GM19397 (cell line): ENCODE results near the gene TRPC6.

Experiments
- ATAC-seq: cut with Tn5 transposase; IDR thresholded peaks from one replicate; pipeline ENCODE4 v1.9.1; 2021; ENCODE audit warnings: mild to moderate bottlenecking, moderate library complexity; ENCODE audit not compliant: unreplicated experiment

Gene TRPC6

GRCh38 chr11:101583251-101584128, at the start of gene TRPC6:
TRPC6 (minus strand) TSS chr11:101584007; CDS start chr11:101583503, 504 bp downstream.
- ATAC-seq: no peak

GRCh38 chr11:101620026-101620425, 36.2 kb upstream of the TRPC6 start:
- ATAC-seq: no peak

- no peak for ATAC-seq
Observed at GRCh38 chr11:101618709-101619108, 34.9 kb upstream of the TRPC6 start.

- no peak for ATAC-seq
Observed at GRCh38 chr11:101617735-101618332, 34.0 kb upstream of the TRPC6 start.

GRCh38 chr11:101612481-101612880, 28.7 kb upstream of the TRPC6 start:
- ATAC-seq: no peak

GRCh38 chr11:101600924-101601323, 17.1 kb upstream of the TRPC6 start:
- no peak for ATAC-seq

- no peak for ATAC-seq
Observed at GRCh38 chr11:101586965-101587364, 3.2 kb upstream of the TRPC6 start.

GRCh38 chr11:101584655-101585054, 848 bp upstream of the TRPC6 start:
- ATAC-seq: no peak

- no peak for ATAC-seq
Observed at GRCh38 chr11:101584129-101584515, 315 bp upstream of the TRPC6 start.

GRCh38 chr11:101582989-101583250, 887 bp downstream of the TRPC6 start:
- ATAC-seq: no peak

GRCh38 chr11:101582236-101582988, 1.4 kb downstream of the TRPC6 start:
- ATAC-seq: no peak

- ATAC-seq: no peak
Observed at GRCh38 chr11:101577461-101577860, 6.3 kb downstream of the TRPC6 start.

- no peak for ATAC-seq
Observed at GRCh38 chr11:101576456-101576855, 7.4 kb downstream of the TRPC6 start.

- ATAC-seq: no peak
Observed at GRCh38 chr11:101574886-101575285, 8.9 kb downstream of the TRPC6 start.

GRCh38 chr11:101567071-101567470, 16.7 kb downstream of the TRPC6 start:
- no peak for ATAC-seq

GRCh38 chr11:101566626-101567025, 17.2 kb downstream of the TRPC6 start:
- ATAC-seq: no peak

- no peak for ATAC-seq
Observed at GRCh38 chr11:101563166-101563565, 20.6 kb downstream of the TRPC6 start.

GRCh38 chr11:101555366-101555765, 28.4 kb downstream of the TRPC6 start:
- no peak for ATAC-seq

- peak; percentile 94 for ATAC-seq
Observed at GRCh38 chr11:101553891-101554292, 29.9 kb downstream of the TRPC6 start.

- no peak for ATAC-seq
Observed at GRCh38 chr11:101552888-101553287, 30.9 kb downstream of the TRPC6 start.

- no peak for ATAC-seq
Observed at GRCh38 chr11:101528541-101528940, 55.3 kb downstream of the TRPC6 start.
